GM10248 (cell line): Measurements from ENCODE around the gene NECAB2.

Experiments used
- CTCF ChIA-PET: fragments of 300-600 bp; sonication (Branson Sonifier 250); formaldehyde crosslinking; extraction: SDS; loops from one replicate; lab custom pipeline; 2021; ENCODE audit warnings: antibody characterized with exemption; lab: Yijun Ruan, JAX
- POLR2A ChIA-PET: fragments of 350-650 bp; sonication (Branson Sonifier 250); formaldehyde crosslinking; extraction: SDS; loops from one replicate; lab custom pipeline; 2020; ENCODE audit warnings: antibody characterized with exemption; lab: Yijun Ruan, JAX
- DNase-seq: peaks from one replicate; pipeline ENCODE4 v3.0.0; 2012; ENCODE audit errors: extremely low spot score
- CTCF ChIP-seq: IDR thresholded peaks from 2 replicates; pipeline ENCODE4 v1.5.1; 2012; ENCODE audit warnings: mild to moderate bottlenecking, low read depth; ENCODE audit errors: extremely low read depth, missing control alignments, control extremely low read depth

Gene NECAB2

GRCh38 chr16:83994703-83995102 lies 26.7 kb downstream of the NECAB2 start:
- POLR2A ChIA-PET: no interaction called here
- no peak for TF ChIP-seq CTCF
- no peak for DNase-seq
- CTCF ChIA-PET: interaction anchor here (1.0 to 1.7 kb wide), 3 partner anchors 9 to 71 kb away, joined by 3 to 5 read pairs (median 3); no protein-coding TSS in a partner anchor

- CTCF ChIA-PET: interaction anchor here (1.0 to 1.7 kb wide), 3 partner anchors 8 to 70 kb away, joined by 3 to 5 read pairs (median 3); no protein-coding TSS in a partner anchor
- POLR2A ChIA-PET: no interaction called here
- TF ChIP-seq CTCF: no peak
- DNase-seq: peak; percentile 42
Measured at GRCh38 chr16:83995754-83996153, 27.7 kb downstream of the NECAB2 start.

GRCh38 chr16:83996481-83997252 lies 28.6 kb downstream of the NECAB2 start:
- ChIA-PET POLR2A (no interaction called here), CTCF (interaction anchor here (1.7 kb wide), 1 partner anchor 69 kb away, joined by 5 read pairs; no protein-coding TSS in a partner anchor)
- no peak for DNase-seq

GRCh38 chr16:83998091-83998490 lies 30.0 kb downstream of the NECAB2 start:
- CTCF ChIA-PET: interaction anchor here (1.2 kb wide), 1 partner anchor 41 kb away, joined by 3 read pairs; no protein-coding TSS in a partner anchor
- no peak for TF ChIP-seq CTCF
- POLR2A ChIA-PET: no interaction called here

More at GRCh38 chr16:83996481-83997252, 28.6 kb downstream of the NECAB2 start:
- TF ChIP-seq CTCF: no peak

GRCh38 chr16:84000989-84001642 lies 33.1 kb downstream of the NECAB2 start:
- ChIA-PET POLR2A (no interaction called here), CTCF (no interaction called here)
- TF ChIP-seq CTCF: no peak
- no peak for DNase-seq

More at GRCh38 chr16:83998091-83998490, 30.0 kb downstream of the NECAB2 start:
- no peak for DNase-seq

DNA sequence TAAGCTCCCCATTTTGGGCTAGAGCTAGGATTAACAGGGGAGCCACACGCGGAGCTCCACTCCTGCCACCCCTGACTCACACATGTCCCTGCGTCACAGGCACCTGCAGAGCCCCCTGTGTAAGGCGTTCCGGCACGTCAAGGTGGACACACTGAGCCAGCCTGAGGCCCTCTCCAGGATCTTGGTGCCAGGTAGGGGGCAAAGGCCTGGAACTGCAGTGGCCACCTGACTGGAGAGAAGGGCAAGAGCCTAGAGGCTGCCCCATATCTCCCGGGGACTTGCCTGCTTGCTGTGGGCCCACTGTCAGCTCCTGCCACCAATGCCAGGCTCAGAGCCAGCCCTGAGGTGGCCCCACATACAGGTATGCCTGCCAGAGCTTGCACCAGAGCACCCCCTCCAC lies 33.7 kb downstream of the NECAB2 start:
- TF ChIP-seq CTCF: no peak
- CTCF ChIA-PET: no interaction called here
- POLR2A ChIA-PET: no interaction called here
- DNase-seq: no peak
